Heart left ventricle (tissue), 16 donors: ENCODE results near the gene OSM. TPM values are rescaled to one million over a fixed set of nuclear protein-coding genes. Genes with fewer than 3 reads are reported as not detected.

ENCODE experiments used
- ATAC-seq, 4 donors: fragments of 200-7000 bp; cut with Tn5 transposase; one replicate each; pipeline ENCODE4 v1.9.1; 2020 to 2022; ENCODE audit warnings: moderate library complexity in 4 of 4, mild to moderate bottlenecking in 3 of 4, moderate number of reproducible peaks in 1 of 4
- DNase-seq, 5 donors: peaks; one replicate each; pipeline ENCODE4 v3.0.0-alpha.2; 2020
- H3K27ac ChIP-seq, 12 donors: fragments of 200-600 bp; sonication (generic) in 4 of 12; one replicate each; pipeline versions ENCODE4 v1.5.0 to v1.8.0; 2016 to 2022; ENCODE audit warnings: mild to moderate bottlenecking in 2 of 12
- H3K27me3 ChIP-seq, 9 donors: fragments of 200-600 bp; sonication (generic) in 2 of 9; one replicate each; pipeline versions ENCODE4 v1.5.1 to v1.8.0; 2016 to 2022; ENCODE audit warnings: mild to moderate bottlenecking in 3 of 9
- H3K36me3 ChIP-seq, 9 donors: fragments of 200-600 bp; sonication (generic) in 2 of 9; one replicate each; pipeline versions ENCODE4 v1.5.0 to v1.8.0; 2018 to 2022; ENCODE audit warnings: mild to moderate bottlenecking in 2 of 9
- H3K4me1 ChIP-seq, 12 donors: fragments of 200-600 bp; sonication (generic) in 4 of 12; one replicate each; pipeline versions ENCODE4 v1.5.0 to v1.8.0; 2016 to 2022; ENCODE audit warnings: mild to moderate bottlenecking in 3 of 12
- H3K4me3 ChIP-seq, 12 donors: fragments of 200-600 bp; sonication (generic) in 4 of 12; one replicate each; pipeline versions ENCODE4 v1.5.0 to v1.8.0; 2017 to 2022; ENCODE audit warnings: mild to moderate bottlenecking in 9 of 12, moderate library complexity in 4 of 12
- H3K9me3 ChIP-seq, 12 donors: fragments of 200-600 bp; sonication (generic) in 4 of 12; one replicate each; pipeline versions ENCODE4 v1.5.0 to v1.8.0; 2016 to 2022; ENCODE audit warnings: mild to moderate bottlenecking in 1 of 12
- POLR2A ChIP-seq, 2 donors: fragments of 450-650 bp; IDR thresholded peaks; one replicate each; pipeline ENCODE4 v1.6.1; 2017; ENCODE audit warnings: antibody characterized with exemption in 2 of 2, mild to moderate bottlenecking in 2 of 2, moderate library complexity in 2 of 2
- WGBS, 4 donors: extraction: QIAGEN DNeasy Blood & Tissue Kit in 2 of 4; methylation state at CpG; one replicate each; pipeline versions ENCODE4 v1.1.5 to v1.1.7; 2013 to 2018; 5-methylcytosine and 5-hydroxymethylcytosine counted together
- intact Hi-C, 10 donors: fragments of 100-400 bp; cut with DNase I; formaldehyde crosslinking; loops; one replicate each; pipeline versions ENCODE4 v1.11.1 to v1.14.2; 2022
- polyA plus RNA-seq, 2 donors: library from polyadenylated mRNA; stranded (reverse); fragments of 200-250 nt; gene quantifications; one replicate each; pipeline ENCODE4 v1.2.3, GENCODE V29; 2013
- total RNA-seq, 9 donors: library from RNA; depleted of rRNA in 2 of 9; stranded (reverse); fragments of >200 nt in 2 of 9; fragmentation: NEBNext Ultra II Directional in 3 of 9; extraction: Animal tissue kit (Norgen Biotek cat#: 25700) in 3 of 9; gene quantifications; one replicate each; pipeline versions ENCODE4 v1.1.0 to v1.2.4, GENCODE V29; 2016 to 2023
- TF ChIP-seq, protein P1 (sequence below), 12 donors: fragments of 200-600 bp; sonication (generic) in 4 of 12; IDR thresholded peaks; one replicate each; pipeline versions ENCODE4 v1.5.0 to v1.8.0; 2018 to 2022; ENCODE audit warnings: antibody characterized with exemption in 12 of 12, mild to moderate bottlenecking in 5 of 12
- donor health status: ischemic (EF 13 %, LVEDD 7.1; RV severe dilation, severe dysfunction).
- donor health status: healthy with polysubstance abuse.
- donor health status: DM: no; HTN: yes; CAD: no.
- donor health status: DM: no; HTN: no; CAD: no.
- donor health status: ischemic (EF 25% LVEDD 6.9; RV normal size, moderate dysfunction).
- donor health status: ischemic (EF 25% LVEDD 5.7; RV mildly dilated, moderate dysfunction).
- donor health status: healthy.
- donor health status: DM: yes; HTN: yes; CAD: no.
- donor health status: ischemic (EF 35%, LVEDD 5.7; RV mildly dilated, moderate dysfunction).
- donor health status: nonischemic (EF 11% LVEDD 7.7; RV severe dilation, severe dysfunction).
- donor health status: DM: yes; HTN: yes; CAD: no.
- donor health status: PGD.
- donor health status: ischemic (EF 29% LVEDD 5.4; RV normal size, mild dysfunction).
- donor health status: nonischemic (EF 23%, LVEDD 6.1; RV moderate dilation, normal function).

The OSM gene
- total and polyA plus RNA-seq, 11 donors: 0.17 to 5.0 (median 0.27) TPM; not detected in 2

DNA sequence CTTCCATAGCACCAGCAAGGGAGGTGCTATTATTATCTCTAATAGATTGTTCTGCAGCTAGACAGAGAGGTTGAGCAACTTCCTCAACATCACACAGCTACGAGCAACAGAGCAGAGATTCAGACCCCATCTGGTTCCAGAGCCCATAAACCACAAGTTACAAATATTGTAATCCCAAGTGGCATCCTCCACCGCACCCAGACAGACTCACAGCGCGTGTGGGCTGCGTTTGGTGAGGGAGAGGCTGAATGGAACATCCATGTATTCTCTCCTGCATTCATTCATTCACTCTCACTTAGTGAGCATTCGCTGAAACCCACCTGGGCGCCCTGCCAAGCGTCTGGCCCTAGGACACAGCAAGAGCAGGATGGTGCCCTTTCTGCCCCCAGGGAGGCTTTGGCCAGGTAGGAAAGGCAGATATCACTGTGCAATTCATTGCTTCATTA is 53.6 kb downstream of the OSM start:
- TF ChIP-seq POLR2A (IDR thresholded peaks at IDR 0.05): no peak
- TF ChIP-seq, protein P1, sequence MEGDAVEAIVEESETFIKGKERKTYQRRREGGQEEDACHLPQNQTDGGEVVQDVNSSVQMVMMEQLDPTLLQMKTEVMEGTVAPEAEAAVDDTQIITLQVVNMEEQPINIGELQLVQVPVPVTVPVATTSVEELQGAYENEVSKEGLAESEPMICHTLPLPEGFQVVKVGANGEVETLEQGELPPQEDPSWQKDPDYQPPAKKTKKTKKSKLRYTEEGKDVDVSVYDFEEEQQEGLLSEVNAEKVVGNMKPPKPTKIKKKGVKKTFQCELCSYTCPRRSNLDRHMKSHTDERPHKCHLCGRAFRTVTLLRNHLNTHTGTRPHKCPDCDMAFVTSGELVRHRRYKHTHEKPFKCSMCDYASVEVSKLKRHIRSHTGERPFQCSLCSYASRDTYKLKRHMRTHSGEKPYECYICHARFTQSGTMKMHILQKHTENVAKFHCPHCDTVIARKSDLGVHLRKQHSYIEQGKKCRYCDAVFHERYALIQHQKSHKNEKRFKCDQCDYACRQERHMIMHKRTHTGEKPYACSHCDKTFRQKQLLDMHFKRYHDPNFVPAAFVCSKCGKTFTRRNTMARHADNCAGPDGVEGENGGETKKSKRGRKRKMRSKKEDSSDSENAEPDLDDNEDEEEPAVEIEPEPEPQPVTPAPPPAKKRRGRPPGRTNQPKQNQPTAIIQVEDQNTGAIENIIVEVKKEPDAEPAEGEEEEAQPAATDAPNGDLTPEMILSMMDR (IDR thresholded peaks at IDR 0.05): no peak
- peak in 1 of 5 donors; percentile 31 for DNase-seq
- Histone ChIP-seq H3K27me3 (peaks cover 0 to 32% (median 3%) of the 10 kb centered on the region in 9 donors), H3K4me3 (no peak overlapping the region), H3K27ac (peak overlapping the region in 1 of 12 donors; percentile 68), H3K4me1 (peaks cover 0 to 36% (median 9%) of the 10 kb centered on the region in 12 donors), H3K36me3 (no peaks in the 10 kb centered on the region), H3K9me3 (no peaks in the 10 kb centered on the region)
- 77 to 82% (median 80%) methylated on average over 8 of the region's 8 CpGs for WGBS, 4 donors
- intact Hi-C loops: loop anchor here in 1 of 10 donors (5.0 kb wide), 1 partner anchor 34 kb away; the partner anchor contains the start of gene LIF
- ATAC-seq: peak in 2 of 4 donors; percentile 35 to 40

Other genes starting within 250 kb of the OSM start
- not detected for gene HORMAD2, start 186.4 kb downstream of the OSM start, total RNA-seq
- not detected for gene HORMAD2, start 186.4 kb downstream of the OSM start, polyA plus RNA-seq
- gene LIF, start 20.1 kb downstream of the OSM start, total RNA-seq: 10 to 100 TPM in 1 of 9 donors, 1 to 10 TPM in 1, under 1 TPM in 6, not detected in 1; 0.12 to 11.6 (median 0.70) TPM
- gene LIF, start 20.1 kb downstream of the OSM start, polyA plus RNA-seq: under 1 TPM; 0.46 to 0.78 TPM
- gene CASTOR1, start 22.7 kb upstream of the OSM start, total RNA-seq: 10 to 100 TPM in 3 of 9 donors, 1 to 10 TPM in 6; 3.8 to 16.6 (median 7.1) TPM
- 10 to 100 TPM in 1 of 2 donors, 1 to 10 TPM in 1; 7.0 to 10.2 TPM for gene CASTOR1, start 22.7 kb upstream of the OSM start, polyA plus RNA-seq
- 10 to 100 TPM in 1 of 9 donors, 1 to 10 TPM in 8; 4.3 to 10.1 (median 7.1) TPM for gene TBC1D10A, start 60.1 kb upstream of the OSM start, total RNA-seq
- 1 to 10 TPM; 4.5 to 9.5 TPM for gene TBC1D10A, start 60.1 kb upstream of the OSM start, polyA plus RNA-seq
- gene SF3A1, start 90.0 kb upstream of the OSM start, total RNA-seq: 100 to 1,000 TPM in 4 of 9 donors, 10 to 100 TPM in 5; 57.7 to 142 (median 99.2) TPM
- gene SF3A1, start 90.0 kb upstream of the OSM start, polyA plus RNA-seq: 10 to 100 TPM; 11.4 to 31.3 TPM
- 1 to 10 TPM in 5 of 9 donors, under 1 TPM in 4; 0.45 to 1.7 (median 1.1) TPM for gene CCDC157, start 90.2 kb upstream of the OSM start, total RNA-seq
- gene CCDC157, start 90.2 kb upstream of the OSM start, polyA plus RNA-seq: 1 to 10 TPM in 1 of 2 donors, under 1 TPM in 1; 0.42 to 1.4 TPM
- 10 to 100 TPM in 1 of 9 donors, 1 to 10 TPM in 8; 3.3 to 12.2 (median 6.7) TPM for gene RNF215, start 120.6 kb upstream of the OSM start, total RNA-seq
- 1 to 10 TPM; 4.2 to 7.0 TPM for gene RNF215, start 120.6 kb upstream of the OSM start, polyA plus RNA-seq
- 1 to 10 TPM in 5 of 9 donors, under 1 TPM in 4; 0.35 to 3.9 (median 1.6) TPM for gene SEC14L2, start 130.2 kb upstream of the OSM start, total RNA-seq
- gene SEC14L2, start 130.2 kb upstream of the OSM start, polyA plus RNA-seq: 10 to 100 TPM in 1 of 2 donors, under 1 TPM in 1; 0.30 to 11.2 TPM
- gene MTFP1, start 158.9 kb upstream of the OSM start, total RNA-seq: 10 to 100 TPM in 7 of 9 donors, 1 to 10 TPM in 2; 5.0 to 44.0 (median 15.9) TPM
- gene MTFP1, start 158.9 kb upstream of the OSM start, polyA plus RNA-seq: 100 to 1,000 TPM in 1 of 2 donors, 10 to 100 TPM in 1; 36.2 to 139 TPM
- gene SEC14L3, start 205.2 kb upstream of the OSM start, total RNA-seq: not detected
- gene SEC14L3, start 205.2 kb upstream of the OSM start, polyA plus RNA-seq: not detected
- under 1 TPM in 1 of 9 donors, not detected in 8; 0.27 TPM for gene SEC14L4, start 238.8 kb upstream of the OSM start, total RNA-seq
- not detected for gene SEC14L4, start 238.8 kb upstream of the OSM start, polyA plus RNA-seq